Immature natural killer cell (primary cell): ENCODE results near the gene NOX5. TPM values are rescaled to one million over a fixed set of nuclear protein-coding genes. Genes with fewer than 3 reads are reported as not detected.

Source experiments
- DNase-seq, 3 donors: peaks; one replicate each; pipeline ENCODE4 v3.0.0; 2022; ENCODE audit warnings: mixed read lengths in 1 of 3
- H3K27ac Mint-ChIP-seq, 6 donors: one replicate each; pipeline ENCODE4 v1.8.0; 2020; ENCODE audit warnings: mixed read lengths in 6 of 6, mild to moderate bottlenecking in 5 of 6, inconsistent platforms in 4 of 6, moderate library complexity in 3 of 6
- H3K27me3 Mint-ChIP-seq, 3 donors: one replicate each; pipeline ENCODE4 v1.8.0; 2020 to 2021; ENCODE audit warnings: low read depth in 3 of 3, mild to moderate bottlenecking in 3 of 3, mixed read lengths in 3 of 3, moderate library complexity in 3 of 3, inconsistent platforms in 1 of 3
- H3K36me3 Mint-ChIP-seq, 3 donors: one replicate each; pipeline ENCODE4 v1.8.0; 2020; ENCODE audit warnings: mixed read lengths in 3 of 3, inconsistent platforms in 2 of 3, mild to moderate bottlenecking in 2 of 3
- H3K4me1 Mint-ChIP-seq, 2 donors: one replicate each; pipeline ENCODE4 v1.8.0; 2020; ENCODE audit warnings: inconsistent platforms in 2 of 2, mild to moderate bottlenecking in 2 of 2, mixed read lengths in 2 of 2, moderate library complexity in 1 of 2
- H3K4me3 Mint-ChIP-seq, 5 donors: one replicate each; pipeline ENCODE4 v1.8.0; 2020; ENCODE audit warnings: mild to moderate bottlenecking in 5 of 5, mixed read lengths in 5 of 5, inconsistent platforms in 3 of 5, moderate library complexity in 3 of 5
- H3K9me3 Mint-ChIP-seq, 6 donors: one replicate each; pipeline ENCODE4 v1.8.0; 2020; ENCODE audit warnings: mild to moderate bottlenecking in 6 of 6, mixed read lengths in 6 of 6, inconsistent platforms in 4 of 6, moderate library complexity in 3 of 6
- polyA plus RNA-seq, 3 donors: library from polyadenylated mRNA; unstranded; fragments of 300-500 nt; fragmentation: Illumina TruSeq; gene quantifications; one replicate each; pipeline ENCODE4 v1.2.3, GENCODE V29; 2021

NOX5 gene
- polyA plus RNA-seq, 3 donors from 2014 or later = 1.1 TPM; not detected in 2

DNA sequence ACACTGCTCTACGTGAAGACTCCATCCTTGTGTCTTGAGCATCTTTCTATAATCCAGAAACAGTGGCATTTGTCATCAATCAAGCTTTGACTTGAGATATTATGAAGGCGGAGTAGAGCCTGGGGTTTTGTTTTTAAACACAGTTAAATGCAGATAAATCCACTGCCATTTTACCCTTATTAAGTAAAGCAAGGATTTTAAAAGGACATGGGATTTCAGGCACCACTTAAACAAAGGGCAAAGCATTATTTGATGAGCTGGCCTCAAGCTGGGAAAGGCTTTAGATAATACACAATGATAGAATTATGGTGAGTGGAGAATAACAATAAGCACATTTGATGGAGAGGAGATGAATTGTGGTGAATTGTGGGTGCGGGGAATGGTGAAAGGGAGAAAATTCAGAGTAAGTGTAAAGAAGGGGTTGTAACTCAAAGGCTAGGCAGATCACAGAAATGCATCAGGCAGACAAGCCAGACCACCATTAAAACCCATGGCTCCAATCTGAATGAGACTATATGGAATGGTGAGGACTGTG lies 91.0 kb downstream of the NOX5 start:
- DNase-seq = no peak
- Mint-ChIP-seq H3K36me3 (peaks cover 0 to 3% (median 0%) of the 10 kb centered on the region in 3 donors), H3K27ac (no peak overlapping the region), H3K4me1 (peaks cover 13 to 18% of the 10 kb centered on the region in 2 donors), H3K27me3 (peaks cover 2 to 4% (median 4%) of the 10 kb centered on the region in 3 donors), H3K9me3 (no peaks in the 10 kb centered on the region), H3K4me3 (no peak overlapping the region)

- Mint-ChIP-seq H3K4me3 (no peak overlapping the region), H3K4me1 (peaks cover 13 to 18% of the 10 kb centered on the region in 2 donors), H3K36me3 (peaks cover 0 to 3% (median 0%) of the 10 kb centered on the region in 3 donors), H3K9me3 (no peaks in the 10 kb centered on the region), H3K27me3 (peaks cover 3 to 4% (median 3%) of the 10 kb centered on the region in 3 donors), H3K27ac (no peak overlapping the region)
- no peak for DNase-seq
Observed at GRCh38 chr15:69107025-69107620, 92.6 kb downstream of the NOX5 start.

Other genes with a start within 250 kb of the NOX5 start
- gene ANP32A, start 193.8 kb upstream of the NOX5 start, polyA plus RNA-seq = 100 to 1,000 TPM in 1 of 3 donors, 10 to 100 TPM in 2; 76.3 to 147 (median 85.2) TPM
- gene SPESP1, start 84.2 kb upstream of the NOX5 start, polyA plus RNA-seq = 1 to 10 TPM in 1 of 3 donors, under 1 TPM in 2; 0.62 to 1.9 (median 0.77) TPM
- 1 to 10 TPM in 2 of 3 donors, not detected in 1; 4.2 TPM for gene GLCE, start 145.9 kb downstream of the NOX5 start, polyA plus RNA-seq